Measurements from ENCODE around the gene ESYT1.

- no peak for TF ChIP-seq CTCF (IDR thresholded peaks at IDR 0.05)
- no peak for TF ChIP-seq POLR2A (IDR thresholded peaks at IDR 0.05)
These were observed 17.1 kb downstream of the ESYT1 start for GRCh38 chr12:56145217-56145616.
